Neural cell (in vitro differentiated cells): ENCODE data around the gene CAMSAP3. TPM values are rescaled to one million over a fixed set of nuclear protein-coding genes. Genes with fewer than 3 reads are reported as not detected.

Source experiments
- H2AFZ ChIP-seq: fragments of 200-600, 300-800 bp; sonication (generic), shearing (Covaris generic); 2 replicates; pipeline ENCODE4 v1.6.0; 2014; ENCODE audit warnings: low read depth, mild to moderate bottlenecking, antibody characterized with exemption, low read length, moderate library complexity
- H3F3A ChIP-seq: fragments of 200-600 bp; shearing (Covaris generic); 2 replicates; pipeline ENCODE4 v1.6.1; 2016; ENCODE audit warnings: mild to moderate bottlenecking, moderate library complexity, mixed read lengths, antibody characterized with exemption, low read length; ENCODE audit not compliant: insufficient read depth, poor library complexity, severe bottlenecking
- H3K27ac ChIP-seq: fragments of 200-600, 300-800 bp; sonication (generic), shearing (Covaris generic); 2 replicates; pipeline ENCODE4 v1.5.1; 2014; ENCODE audit warnings: mild to moderate bottlenecking, low read length, moderate library complexity
- H3K27me3 ChIP-seq: fragments of 300-800, 200-600 bp; sonication (generic), shearing (Covaris generic); 2 replicates; pipeline ENCODE4 v1.6.0; 2014; ENCODE audit warnings: mild to moderate bottlenecking, low read depth, low read length, moderate library complexity; ENCODE audit not compliant: insufficient read depth
- H3K36me3 ChIP-seq: fragments of 300-800, 200-600 bp; sonication (generic), shearing (Covaris generic); 2 replicates; pipeline ENCODE4 v1.5.1; 2014; ENCODE audit warnings: mild to moderate bottlenecking, antibody characterized with exemption, low read length, moderate library complexity; ENCODE audit not compliant: insufficient read depth
- H3K4me2 ChIP-seq: fragments of 300-800, 200-600 bp; sonication (generic), shearing (Covaris generic); 2 replicates; pipeline ENCODE4 v1.6.0; 2014; ENCODE audit warnings: mild to moderate bottlenecking, low read length
- H3K4me3 ChIP-seq: fragments of 300-800, 200-600 bp; sonication (generic), shearing (Covaris generic); 2 replicates; pipeline ENCODE4 v1.5.1; 2014; ENCODE audit warnings: mild to moderate bottlenecking, low read length, moderate library complexity
- H3K79me2 ChIP-seq: fragments of 200-600 bp; shearing (Covaris generic); replicated peaks from 2 replicates; pipeline ENCODE4 v1.6.0; 2014; ENCODE audit warnings: mild to moderate bottlenecking, low read length, moderate library complexity; ENCODE audit not compliant: insufficient read depth
- H3K9ac ChIP-seq: fragments of 300-800, 200-600 bp; sonication (generic), shearing (Covaris generic); 2 replicates; pipeline ENCODE4 v1.6.1; 2016; ENCODE audit warnings: mild to moderate bottlenecking, low read length, mixed read lengths
- H3K9me2 ChIP-seq: fragments of 200-600 bp; shearing (Covaris generic); 2 replicates; pipeline ENCODE4 v1.6.1; 2016; ENCODE audit warnings: mild to moderate bottlenecking, low read length, mixed read lengths; ENCODE audit not compliant: insufficient read depth
- H3K9me3 ChIP-seq: fragments of 200-600, 300-800 bp; sonication (generic), shearing (Covaris generic); 2 replicates; pipeline ENCODE4 v1.6.1; 2016; ENCODE audit warnings: mild to moderate bottlenecking, mixed run types, low read length, moderate library complexity, mixed read lengths
- H4K20me1 ChIP-seq: fragments of 200-600 bp; shearing (Covaris generic); 2 replicates; pipeline ENCODE4 v1.6.1; 2016; ENCODE audit warnings: mild to moderate bottlenecking, mixed run types; ENCODE audit not compliant: insufficient read depth
- CTCF ChIP-seq: fragments of 450-650 bp; IDR thresholded peaks from 2 replicates; pipeline ENCODE4 v1.5.1; 2014; ENCODE audit warnings: antibody characterized with exemption, mild to moderate bottlenecking, moderate library complexity; ENCODE audit not compliant: poor library complexity, severe bottlenecking
- EP300 ChIP-seq: fragments of 450-650 bp; conservative IDR thresholded peaks from 2 replicates; pipeline ENCODE4 v1.6.1; 2014; ENCODE audit warnings: antibody characterized with exemption, mild to moderate bottlenecking, moderate library complexity; ENCODE audit not compliant: poor library complexity, severe bottlenecking
- EZH2 ChIP-seq: fragments of 200-600, 300-800 bp; shearing (Covaris generic), sonication (generic); IDR thresholded peaks from 2 replicates; pipeline ENCODE4 v1.6.1; 2014; ENCODE audit warnings: antibody characterized with exemption, low read length, borderline replicate concordance, mild to moderate bottlenecking; ENCODE audit not compliant: insufficient read depth, poor library complexity, severe bottlenecking
- MXI1 ChIP-seq: fragments of 450-650 bp; conservative IDR thresholded peaks from 2 replicates; pipeline ENCODE4 v1.6.1; 2014; ENCODE audit warnings: antibody characterized with exemption, mild to moderate bottlenecking; ENCODE audit not compliant: poor library complexity, severe bottlenecking
- POLR2AphosphoS5 ChIP-seq: IDR thresholded peaks from 2 replicates; pipeline ENCODE4 v1.6.1; 2012
- RAD21 ChIP-seq: fragments of 450-650 bp; conservative IDR thresholded peaks from 2 replicates; pipeline ENCODE4 v1.6.1; 2014; ENCODE audit warnings: antibody characterized with exemption, mild to moderate bottlenecking, moderate library complexity
- REST ChIP-seq: IDR thresholded peaks from 2 replicates; pipeline ENCODE4 v1.6.1; 2012; ENCODE audit warnings: borderline replicate concordance
- SMC3 ChIP-seq: fragments of 450-650 bp; conservative IDR thresholded peaks from 2 replicates; pipeline ENCODE4 v1.6.1; 2014; ENCODE audit warnings: antibody characterized with exemption, mild to moderate bottlenecking, moderate library complexity; ENCODE audit not compliant: poor library complexity
- TAF1 ChIP-seq: IDR thresholded peaks from 2 replicates; pipeline ENCODE4 v1.6.1; 2012; ENCODE audit warnings: low read depth
- polyA plus RNA-seq: library from polyadenylated mRNA; depleted of rRNA; stranded (reverse); fragments of >200 nt; gene quantifications from 2 replicates; pipeline ENCODE4 v1.2.3, GENCODE V29; 2014

The CAMSAP3 gene
- polyA plus RNA-seq, 1 donor from 2014 or later = 17.0 TPM

GRCh38 chr19:7638802-7639465 lies 43.3 kb downstream of the CAMSAP3 start:
- no peak overlapping the region for H3K4me3 ChIP-seq
- TF ChIP-seq EZH2 (no peak), EP300 (no peak), RAD21 (no peak), MXI1 (no peak), SMC3 (no peak), TAF1 (no peak), CTCF (no peak), POLR2AphosphoS5 (no peak), REST (no peak)
- no peaks in the 10 kb centered on the region for H3K36me3 ChIP-seq

GRCh38 chr19:7639863-7640348 lies 44.2 kb downstream of the CAMSAP3 start:
- Histone ChIP-seq H3K9ac (no peak overlapping the region), H3K79me2 (no peaks in the 10 kb centered on the region), H3K9me3 (no peaks in the 10 kb centered on the region), H4K20me1 (no peaks in the 10 kb centered on the region), H2AFZ (no peak overlapping the region), H3K36me3 (no peaks in the 10 kb centered on the region), H3K4me3 (no peak overlapping the region), H3K9me2 (no peaks in the 10 kb centered on the region), H3K4me2 (no peak overlapping the region), H3K27me3 (peaks cover 20% of the 10 kb centered on the region), H3F3A (no peaks in the 10 kb centered on the region), H3K27ac (no peak overlapping the region)
- TF ChIP-seq SMC3 (no peak), EP300 (no peak), TAF1 (no peak), EZH2 (no peak), POLR2AphosphoS5 (no peak), CTCF (no peak), MXI1 (no peak), REST (no peak), RAD21 (no peak)

More at GRCh38 chr19:7638802-7639465, 43.3 kb downstream of the CAMSAP3 start:
- H4K20me1 ChIP-seq = no peaks in the 10 kb centered on the region
- no peak overlapping the region for H3K27ac ChIP-seq
- H3K9ac ChIP-seq = no peak overlapping the region
- no peaks in the 10 kb centered on the region for H3K9me3 ChIP-seq
- no peak overlapping the region for H3K4me2 ChIP-seq
- H3K79me2 ChIP-seq = no peaks in the 10 kb centered on the region
- H3F3A ChIP-seq = no peaks in the 10 kb centered on the region
- peaks cover 20% of the 10 kb centered on the region for H3K27me3 ChIP-seq
- no peak overlapping the region for H2AFZ ChIP-seq
- H3K9me2 ChIP-seq = no peaks in the 10 kb centered on the region
